GM18511 (cell line): ENCODE data around the gene GABBR2.
"Not testable (repeated sequence)": the region's sequence is repeated elsewhere in the genome, so short reads cannot be mapped to it uniquely, and the experiment has no call there.

Source experiments
- ATAC-seq: cut with Tn5 transposase; IDR thresholded peaks from one replicate; pipeline ENCODE4 v1.9.1; 2021; ENCODE audit warnings: mild to moderate bottlenecking, moderate library complexity; ENCODE audit not compliant: unreplicated experiment

The GABBR2 gene

DNA sequence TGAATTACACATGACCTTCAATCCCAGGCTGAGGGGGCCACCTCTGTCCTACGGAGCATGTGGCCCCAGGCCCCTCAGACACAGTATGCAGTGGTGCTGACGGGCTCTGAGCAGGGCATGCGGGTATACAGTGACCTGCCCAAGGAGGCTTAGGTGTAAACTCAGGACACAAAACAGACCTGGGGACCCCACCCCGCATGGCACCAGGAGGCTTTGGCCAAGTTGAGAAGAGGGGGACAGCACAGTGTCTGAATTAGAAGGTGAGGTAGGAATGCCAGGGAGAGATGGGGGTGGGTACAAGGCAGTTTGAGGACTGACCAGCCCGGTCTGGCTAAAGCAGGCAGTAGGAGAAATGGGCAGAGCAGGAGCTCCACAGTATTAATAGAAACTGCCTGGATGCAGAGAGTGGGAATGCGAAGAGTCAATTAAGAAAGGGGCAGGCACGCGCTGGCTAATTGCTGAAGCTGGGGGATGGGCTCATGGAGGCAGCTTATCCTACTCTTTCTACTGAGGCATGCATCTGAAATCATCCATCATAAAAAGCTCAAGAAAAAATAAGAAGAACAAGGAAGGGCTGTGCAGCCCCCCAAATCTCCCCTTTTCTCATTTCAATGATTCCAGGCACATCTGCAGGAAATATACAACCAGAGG lies 109.0 kb downstream of the GABBR2 start:
- ATAC-seq: no peak

DNA sequence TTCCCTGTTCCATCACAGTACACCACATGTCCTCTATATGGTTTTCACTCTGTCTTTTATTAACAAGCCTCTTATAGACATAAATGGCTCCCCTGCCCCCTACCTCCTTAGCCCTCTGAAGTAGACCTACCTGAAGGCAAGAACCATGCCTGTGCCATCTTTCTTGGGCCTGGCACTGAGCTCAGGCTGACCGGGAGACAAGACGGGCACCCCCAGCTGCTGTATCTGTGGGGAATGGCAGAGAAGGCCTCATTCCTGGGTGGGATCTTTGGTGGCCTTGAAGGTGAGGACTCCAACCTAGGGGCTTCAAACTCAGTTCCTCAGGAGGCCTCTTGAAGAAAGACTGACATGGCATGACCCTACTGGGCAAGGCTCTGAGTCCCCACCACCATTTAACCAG lies 109.9 kb downstream of the GABBR2 start:
- no peak for ATAC-seq

DNA sequence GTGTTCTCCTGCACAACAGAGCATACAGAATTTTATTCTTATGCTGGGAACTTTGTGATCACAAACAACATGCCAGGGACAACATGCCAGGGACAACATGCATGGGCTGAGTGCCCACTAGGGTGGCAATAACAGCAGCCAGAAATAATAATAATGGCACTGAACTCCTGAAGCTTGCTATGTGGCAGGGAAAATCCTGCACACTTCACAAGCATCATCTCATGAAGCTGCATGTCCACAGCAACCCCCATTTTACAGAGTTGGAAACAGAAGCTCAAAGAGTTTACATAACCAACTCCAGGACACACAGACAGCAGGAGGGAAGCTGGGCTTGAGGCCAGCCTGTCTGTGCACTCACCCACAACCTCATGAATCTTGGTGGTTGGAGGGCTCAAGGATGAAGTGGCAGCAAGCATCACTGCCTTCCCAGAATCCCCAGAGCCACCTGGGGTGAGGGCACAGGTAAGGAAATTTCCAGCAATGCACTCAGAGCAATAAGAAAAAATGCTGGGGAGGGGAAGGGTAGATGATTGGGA lies 111.4 kb downstream of the GABBR2 start:
- ATAC-seq: no peak

DNA sequence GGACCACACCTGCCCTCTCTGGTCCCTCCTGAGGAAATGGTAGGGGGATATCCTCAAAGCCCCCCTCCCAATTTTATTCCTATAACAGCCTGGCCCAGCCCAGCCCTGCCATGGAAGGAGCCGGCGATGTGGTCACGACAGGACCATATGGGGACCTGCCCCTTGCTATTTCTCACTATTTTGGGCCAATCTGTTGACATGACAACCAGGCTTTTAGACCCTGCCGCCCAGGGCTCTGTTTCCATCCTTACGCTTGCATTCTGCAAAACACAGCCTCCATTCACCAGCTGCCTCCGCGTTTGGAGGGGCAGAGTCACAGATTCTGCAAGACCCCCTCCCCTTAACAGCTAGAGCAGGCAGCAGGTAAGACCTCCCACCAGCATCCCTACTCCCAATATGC lies 112.2 kb downstream of the GABBR2 start:
- ATAC-seq: no peak

DNA sequence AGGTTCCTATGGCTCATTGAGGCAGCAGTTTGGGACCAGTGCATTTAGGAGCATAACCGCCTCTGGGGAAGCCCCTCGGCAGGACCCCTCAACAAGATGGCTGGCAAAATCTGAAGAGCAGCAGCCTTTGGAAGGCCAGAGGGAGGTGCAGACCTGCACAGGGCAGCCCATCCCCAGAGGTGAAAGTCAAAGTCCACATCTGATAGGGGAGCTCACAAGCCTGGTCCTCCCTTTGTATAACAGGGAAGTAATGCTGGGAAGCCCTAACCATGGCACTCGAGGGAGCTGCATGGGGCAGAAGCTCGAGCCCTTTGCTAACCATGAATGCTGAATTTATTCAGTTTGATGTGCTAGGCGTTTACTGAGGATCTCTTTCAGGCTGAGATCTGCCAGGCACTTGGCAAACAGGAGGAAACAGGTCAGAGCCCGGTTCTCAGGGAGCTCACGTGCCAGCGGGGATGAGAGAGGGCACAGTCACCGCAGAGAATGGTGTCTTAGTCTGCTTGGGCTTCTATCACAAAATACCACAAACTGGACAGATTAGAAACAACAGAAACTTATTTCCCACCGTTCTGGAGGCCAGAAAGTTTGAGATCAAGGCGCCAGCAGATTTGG lies 114.1 kb downstream of the GABBR2 start:
- no peak for ATAC-seq

DNA sequence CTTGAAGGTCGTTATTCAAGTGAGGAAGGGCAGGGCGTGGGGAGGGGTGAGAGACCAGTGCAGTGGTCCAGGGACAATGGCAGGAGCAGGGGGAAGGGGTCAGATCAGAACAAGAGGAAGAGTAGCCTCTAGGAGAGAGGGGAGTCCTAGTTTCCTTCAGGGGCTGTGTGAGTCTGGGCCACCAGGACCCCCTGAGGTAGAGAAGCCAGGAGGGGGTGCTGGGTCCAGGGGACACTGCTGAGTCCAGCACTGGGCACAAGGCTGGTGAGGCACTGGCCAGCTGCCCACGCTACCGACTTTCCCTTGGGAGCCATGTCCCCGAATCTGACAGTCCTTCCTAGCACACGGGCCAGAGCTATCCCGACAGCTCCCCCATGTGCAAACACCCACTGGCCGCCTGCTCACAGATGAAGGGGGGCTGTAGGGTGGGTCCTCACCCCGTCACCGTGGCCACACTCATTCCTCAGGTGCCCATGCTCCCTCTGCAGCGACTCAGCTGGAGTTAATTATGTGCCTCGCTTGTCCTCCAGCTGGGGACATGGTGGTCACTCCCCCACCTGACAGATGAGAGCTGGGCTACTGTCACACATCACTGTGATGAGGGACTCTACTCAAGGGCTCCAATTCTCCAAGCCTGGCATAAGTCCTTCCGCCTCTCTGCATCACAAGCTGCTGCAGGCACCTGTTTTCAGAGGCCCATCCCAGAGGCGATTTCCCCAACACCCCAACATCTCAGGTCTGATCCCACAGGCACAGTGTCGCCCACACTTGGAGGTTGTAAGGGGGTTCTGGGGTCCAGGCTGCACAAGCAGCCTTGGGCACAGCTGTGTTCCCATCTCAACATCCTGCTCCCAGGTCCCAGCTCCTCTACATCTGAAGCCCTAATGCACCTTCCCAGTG lies 115.1 kb downstream of the GABBR2 start:
- no peak for ATAC-seq

DNA sequence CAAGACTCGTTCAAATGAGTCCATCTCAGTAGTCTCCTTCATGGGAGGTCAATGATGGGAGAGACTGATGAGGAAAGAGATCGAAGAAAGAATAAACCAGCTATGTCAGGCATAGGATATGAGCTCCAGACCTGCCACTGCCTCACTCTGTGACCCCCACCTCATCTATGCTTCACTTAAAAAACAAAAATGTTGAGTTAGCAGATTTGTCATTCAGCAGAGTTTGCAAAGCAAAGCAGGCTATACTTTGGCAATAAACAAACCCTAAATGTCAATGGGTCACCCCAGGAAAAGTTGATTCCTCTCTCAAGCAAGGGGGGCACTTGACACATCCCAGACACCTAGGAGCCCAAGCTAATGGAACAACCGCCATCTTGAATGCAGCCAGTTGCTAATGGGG lies 117.0 kb downstream of the GABBR2 start:
- no peak for ATAC-seq

DNA sequence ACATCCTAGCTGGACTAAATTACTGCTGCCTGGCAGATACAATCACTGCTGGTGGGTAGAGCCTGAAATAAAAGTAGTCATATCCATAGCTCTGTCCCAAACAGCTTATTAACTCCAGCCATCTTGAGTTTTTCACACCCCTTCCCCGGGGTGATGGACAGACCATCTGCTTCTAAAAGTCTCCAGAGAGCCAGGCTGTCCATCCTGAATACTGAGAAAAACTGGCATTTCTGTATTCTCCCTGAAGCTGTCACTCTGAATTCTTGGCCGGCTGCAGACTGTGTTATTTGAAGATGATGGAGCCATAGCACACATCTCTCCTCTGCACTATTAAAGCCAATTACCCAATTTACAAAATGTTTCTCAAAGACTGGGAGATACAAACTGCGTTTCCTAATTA lies 118.6 kb downstream of the GABBR2 start:
- ATAC-seq: no peak

DNA sequence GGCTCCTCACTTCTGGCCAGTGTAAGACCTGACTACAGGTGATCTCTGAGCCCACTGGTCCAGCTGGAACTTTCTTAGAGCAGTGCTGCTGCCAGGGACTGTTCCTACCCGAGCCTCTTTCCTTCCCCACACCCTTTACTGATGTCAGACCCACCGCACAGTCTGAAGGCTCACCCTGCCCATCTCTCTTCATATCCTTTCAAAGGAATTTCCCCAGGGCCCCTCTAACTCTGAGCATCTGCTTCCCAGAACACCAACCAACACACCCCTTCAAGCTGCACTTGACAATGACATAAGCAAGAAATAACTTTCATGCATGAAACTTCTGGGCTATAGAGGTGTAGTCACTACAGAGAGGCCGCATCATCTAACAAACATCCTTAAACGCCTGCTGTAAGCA lies 119.6 kb downstream of the GABBR2 start:
- ATAC-seq: no peak

DNA sequence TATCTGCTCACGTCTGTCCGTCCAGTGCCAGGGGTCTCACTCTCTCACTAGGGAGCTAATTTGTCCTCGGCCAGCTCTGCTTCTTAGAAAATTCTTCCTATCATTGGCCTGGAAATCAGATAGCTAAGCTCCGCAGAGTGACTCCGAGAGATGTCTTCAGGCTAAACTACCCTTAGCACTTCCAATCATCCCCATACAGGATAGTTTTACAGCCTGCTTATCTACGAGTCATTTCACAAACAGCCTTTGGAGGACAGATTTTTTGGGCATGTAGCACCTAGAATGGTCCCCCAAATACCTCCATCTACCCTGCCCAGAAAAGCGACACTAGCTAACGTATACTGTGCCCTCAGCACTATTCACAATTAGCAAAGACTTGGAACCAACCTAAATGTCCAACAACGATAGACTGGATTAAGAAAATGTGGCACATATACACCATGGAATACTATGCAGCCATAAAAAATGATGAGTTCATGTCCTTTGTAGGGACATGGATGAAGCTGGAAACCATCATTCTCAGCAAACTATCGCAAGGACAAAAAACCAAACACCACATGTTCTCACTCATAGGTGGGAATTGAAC lies 123.8 kb downstream of the GABBR2 start:
- ATAC-seq: not testable (repeated sequence)

DNA sequence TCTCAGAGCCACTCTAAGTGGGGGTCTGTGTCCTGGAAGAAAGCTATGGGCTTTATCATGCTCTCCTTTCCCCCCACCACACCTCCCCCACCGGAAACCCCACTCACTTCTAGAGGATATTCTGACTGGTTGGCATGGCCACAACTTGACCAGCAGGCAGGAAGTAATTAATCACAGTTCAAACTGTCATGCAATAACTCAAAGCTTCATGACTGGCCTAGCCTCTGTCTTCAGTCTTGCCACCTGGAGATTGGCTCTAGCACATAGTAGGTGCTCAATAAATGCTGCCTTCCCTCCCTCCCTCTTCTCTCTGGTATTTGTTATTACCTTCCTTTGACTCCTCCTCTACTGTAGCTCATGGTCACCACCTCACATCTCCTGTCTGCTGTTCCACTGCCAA lies 124.7 kb downstream of the GABBR2 start:
- ATAC-seq: peak; percentile 79

DNA sequence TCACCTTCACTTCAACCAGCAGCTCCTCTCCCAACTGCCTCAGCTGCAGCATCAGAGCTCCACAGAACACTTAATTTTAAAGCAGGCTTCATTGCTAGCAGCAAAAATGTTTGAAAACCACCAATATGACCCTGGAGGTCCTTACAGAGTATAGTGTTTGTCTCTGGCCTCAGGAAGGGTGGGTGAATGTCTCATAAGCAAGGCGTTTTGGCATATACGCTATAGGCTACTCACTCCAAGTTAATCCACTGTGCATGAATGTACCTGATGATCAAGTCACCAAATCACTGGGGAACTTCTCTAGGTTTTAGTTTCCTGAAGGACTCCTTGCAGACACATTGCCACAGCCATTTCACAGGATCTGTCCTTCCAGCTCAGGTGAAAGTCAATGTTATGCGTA lies 125.3 kb downstream of the GABBR2 start:
- no peak for ATAC-seq

DNA sequence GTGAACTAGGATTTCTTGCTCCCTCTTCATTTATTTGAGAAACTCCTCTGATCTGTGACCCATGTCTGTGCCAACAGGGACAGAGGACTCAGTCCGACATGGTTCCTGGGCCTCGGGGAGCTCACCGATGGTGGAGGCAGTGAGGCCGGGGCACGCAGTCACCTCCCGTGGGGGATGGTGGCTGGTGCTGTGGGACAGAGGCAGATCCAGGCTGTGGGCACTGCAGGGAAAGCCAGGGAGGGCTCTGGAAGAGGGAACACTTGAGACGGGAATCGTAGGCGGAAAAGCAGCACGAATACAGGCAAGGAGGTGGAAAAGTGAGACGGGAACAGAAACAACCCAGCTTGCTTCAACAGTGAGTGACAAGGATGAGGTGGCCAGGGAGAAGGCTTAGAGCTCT lies 127.8 kb downstream of the GABBR2 start:
- no peak for ATAC-seq

DNA sequence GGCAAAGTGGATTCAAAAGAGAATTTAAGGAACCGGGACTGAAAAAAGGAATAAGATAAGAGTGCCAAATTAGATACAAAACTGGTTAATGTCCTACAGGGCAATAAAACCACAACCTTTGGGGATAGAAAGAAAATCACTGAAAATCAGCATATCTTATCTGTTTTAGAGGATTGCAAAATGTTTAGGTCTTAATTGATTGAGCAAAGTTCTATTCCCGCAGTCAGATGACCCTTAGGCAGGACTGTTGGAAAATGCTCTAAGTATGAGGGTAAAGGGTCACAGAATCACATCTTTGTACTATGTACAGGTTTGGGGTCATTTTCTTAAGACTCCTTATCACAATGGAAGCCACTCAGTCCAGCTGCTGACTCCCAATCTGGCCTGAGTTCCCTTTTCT lies 129.0 kb downstream of the GABBR2 start:
- no peak for ATAC-seq

DNA sequence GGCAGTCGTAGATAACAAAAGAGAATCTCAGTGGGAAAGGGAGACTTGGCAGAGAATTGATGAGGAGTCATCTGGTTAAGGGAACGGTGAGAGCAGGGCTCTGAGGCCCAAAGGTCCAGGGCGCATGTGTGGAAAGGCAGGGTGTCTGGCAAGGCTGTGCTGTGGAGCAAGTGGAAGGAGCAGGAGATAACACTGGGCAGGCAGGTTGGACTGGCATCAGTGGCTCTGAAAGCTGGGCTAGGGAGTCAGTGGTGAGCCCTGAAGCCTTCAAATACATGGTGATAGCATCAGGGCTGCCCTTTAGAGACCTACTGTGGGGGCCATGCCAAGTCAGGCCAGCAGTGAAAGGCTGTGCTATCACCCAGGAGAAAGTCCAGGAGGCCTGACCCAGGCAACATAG lies 131.3 kb downstream of the GABBR2 start:
- ATAC-seq: no peak

DNA sequence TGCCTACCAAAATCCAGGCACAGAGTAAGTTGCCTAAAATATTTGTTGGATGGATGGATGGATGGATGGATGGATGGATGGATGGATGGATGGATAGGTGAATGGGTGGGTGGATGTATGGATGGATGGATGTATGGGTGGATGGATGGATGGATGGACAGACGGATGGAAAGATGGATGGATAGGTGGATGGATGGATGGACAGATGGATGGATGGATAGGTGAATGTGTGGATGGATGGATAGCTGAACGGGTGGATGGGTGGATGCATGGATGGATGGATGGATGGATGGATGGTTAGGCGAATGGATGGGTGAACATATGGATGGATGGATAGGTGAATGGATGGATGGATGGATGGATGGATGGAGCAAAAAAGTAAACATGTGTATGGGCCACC lies 131.9 kb downstream of the GABBR2 start:
- ATAC-seq: no peak

DNA sequence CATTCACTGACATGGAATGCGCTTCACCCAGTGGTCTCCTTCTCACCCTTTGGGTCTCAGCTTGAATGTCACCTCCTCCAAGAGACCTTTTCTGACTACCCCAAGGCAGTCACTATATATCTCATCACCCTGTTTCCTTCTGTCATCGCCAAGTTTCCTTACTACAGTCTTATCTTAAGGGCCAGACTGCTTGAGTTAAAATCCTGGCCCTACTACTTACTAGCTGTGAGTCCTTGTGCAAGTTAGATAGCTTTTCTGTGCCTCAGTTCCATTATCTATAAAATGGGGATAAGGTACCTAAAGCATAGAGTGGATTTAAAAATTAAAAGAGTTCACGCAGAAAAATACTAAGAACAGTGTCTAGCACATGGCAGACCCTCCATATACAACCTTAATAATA lies 132.4 kb downstream of the GABBR2 start:
- ATAC-seq: no peak

DNA sequence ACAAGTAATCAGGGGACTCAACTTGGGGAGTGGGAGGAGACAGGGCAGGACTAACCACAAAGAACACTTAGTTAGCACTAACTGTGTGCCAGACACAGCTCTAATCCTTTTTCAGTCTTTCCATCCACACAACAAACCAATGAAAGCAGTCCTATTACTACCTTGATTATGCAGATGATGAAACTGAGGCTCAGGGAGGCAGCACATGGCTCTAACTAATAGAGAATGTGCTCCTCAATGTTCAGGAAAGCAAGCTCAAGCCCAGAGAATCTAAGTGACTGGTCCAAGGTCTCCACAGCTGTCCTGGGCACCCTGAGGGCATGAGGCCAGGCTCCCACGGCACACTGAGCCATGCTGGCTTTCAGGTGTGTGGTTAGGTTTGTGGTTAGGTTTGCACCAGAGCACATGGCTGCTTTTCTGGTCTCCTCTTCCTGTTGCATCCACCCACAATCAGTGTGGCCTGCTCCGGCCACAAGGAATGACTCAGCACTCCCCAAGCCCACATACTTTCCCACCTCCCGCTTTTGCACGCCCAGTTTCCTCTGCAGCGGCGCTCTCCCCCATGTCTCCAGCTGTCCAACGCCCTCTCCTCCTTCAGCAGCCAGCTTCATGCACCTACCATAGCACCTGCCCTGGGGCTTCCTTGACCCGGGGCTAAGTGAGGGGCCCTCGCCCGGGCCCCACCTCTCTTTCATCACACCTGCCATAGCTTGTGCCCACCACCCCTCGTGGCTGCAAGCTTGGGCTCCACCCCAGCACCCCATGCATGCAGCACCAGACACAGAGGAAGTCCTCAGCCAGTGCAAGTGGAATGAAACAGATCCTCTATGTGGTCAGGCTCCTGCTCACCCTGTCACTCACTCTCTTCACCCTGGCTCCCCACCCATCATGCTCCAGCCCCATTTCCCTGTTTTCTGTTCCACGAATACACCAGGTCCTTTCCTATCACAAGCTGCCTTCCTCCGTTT lies 133.1 kb downstream of the GABBR2 start:
- ATAC-seq: peak; percentile 88

DNA sequence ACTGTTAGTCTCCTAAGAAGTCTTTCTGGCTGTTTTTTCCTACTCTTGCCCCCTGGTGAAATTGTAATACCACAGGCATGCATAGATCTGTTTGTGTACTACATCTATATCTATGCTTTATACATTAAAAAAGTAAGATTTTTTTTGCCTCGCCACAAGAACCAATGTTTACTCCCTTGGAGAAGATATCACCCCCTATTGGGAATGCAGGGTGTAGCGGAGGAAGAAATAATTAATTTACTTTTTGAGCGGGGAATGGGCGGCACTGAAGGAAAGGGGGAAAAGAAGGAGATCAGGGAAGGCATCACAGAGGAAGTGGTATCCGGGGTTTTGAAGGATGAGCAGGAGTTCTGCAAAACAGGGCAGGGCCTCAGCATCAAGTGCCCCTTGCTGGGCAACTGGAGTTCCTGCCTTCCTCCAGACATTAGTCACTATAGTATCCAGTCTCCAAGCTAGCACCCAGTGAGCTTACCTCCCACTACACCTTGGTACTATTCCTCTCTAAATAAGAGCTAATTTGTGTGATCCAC lies 134.9 kb downstream of the GABBR2 start:
- no peak for ATAC-seq

DNA sequence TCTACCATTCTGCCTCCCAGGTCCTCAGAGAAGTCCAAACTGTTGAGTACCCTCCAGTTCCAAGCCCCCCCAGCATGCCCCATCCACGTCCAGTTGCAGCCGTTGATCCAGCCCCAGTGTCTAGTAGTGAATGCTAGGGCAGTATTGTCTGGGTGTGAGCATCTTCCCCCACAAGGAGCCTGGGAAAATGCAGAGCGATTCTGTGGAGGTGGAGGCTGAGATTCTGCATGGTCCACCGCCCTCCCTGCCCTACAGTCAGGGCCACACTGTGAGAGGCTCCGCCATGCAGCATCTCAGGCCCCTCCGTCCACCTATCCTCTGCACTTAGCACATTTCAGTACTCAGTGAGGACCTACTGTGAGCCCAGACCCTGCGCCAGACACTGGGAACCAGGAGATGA lies 135.9 kb downstream of the GABBR2 start:
- ATAC-seq: no peak
